GM19240 (cell line): ENCODE measurements around the gene NRARP.
A peak's percentile ranks its signal among the peaks of the same experiment; 100 is the strongest.

Source experiments
- DNase-seq: peaks from one replicate; pipeline ENCODE4 v3.0.0; 2011; ENCODE audit warnings: low spot score; ENCODE audit not compliant: insufficient read length

Gene NRARP

GRCh38 chr9:137299203-137299565 is 2.9 kb downstream of the NRARP start:
- no peak for DNase-seq

- no peak for DNase-seq
These were observed 3.5 kb downstream of the NRARP start for GRCh38 chr9:137298401-137299202.

- no peak for DNase-seq
These were observed 4.1 kb downstream of the NRARP start for GRCh38 chr9:137297966-137298365.

DNA sequence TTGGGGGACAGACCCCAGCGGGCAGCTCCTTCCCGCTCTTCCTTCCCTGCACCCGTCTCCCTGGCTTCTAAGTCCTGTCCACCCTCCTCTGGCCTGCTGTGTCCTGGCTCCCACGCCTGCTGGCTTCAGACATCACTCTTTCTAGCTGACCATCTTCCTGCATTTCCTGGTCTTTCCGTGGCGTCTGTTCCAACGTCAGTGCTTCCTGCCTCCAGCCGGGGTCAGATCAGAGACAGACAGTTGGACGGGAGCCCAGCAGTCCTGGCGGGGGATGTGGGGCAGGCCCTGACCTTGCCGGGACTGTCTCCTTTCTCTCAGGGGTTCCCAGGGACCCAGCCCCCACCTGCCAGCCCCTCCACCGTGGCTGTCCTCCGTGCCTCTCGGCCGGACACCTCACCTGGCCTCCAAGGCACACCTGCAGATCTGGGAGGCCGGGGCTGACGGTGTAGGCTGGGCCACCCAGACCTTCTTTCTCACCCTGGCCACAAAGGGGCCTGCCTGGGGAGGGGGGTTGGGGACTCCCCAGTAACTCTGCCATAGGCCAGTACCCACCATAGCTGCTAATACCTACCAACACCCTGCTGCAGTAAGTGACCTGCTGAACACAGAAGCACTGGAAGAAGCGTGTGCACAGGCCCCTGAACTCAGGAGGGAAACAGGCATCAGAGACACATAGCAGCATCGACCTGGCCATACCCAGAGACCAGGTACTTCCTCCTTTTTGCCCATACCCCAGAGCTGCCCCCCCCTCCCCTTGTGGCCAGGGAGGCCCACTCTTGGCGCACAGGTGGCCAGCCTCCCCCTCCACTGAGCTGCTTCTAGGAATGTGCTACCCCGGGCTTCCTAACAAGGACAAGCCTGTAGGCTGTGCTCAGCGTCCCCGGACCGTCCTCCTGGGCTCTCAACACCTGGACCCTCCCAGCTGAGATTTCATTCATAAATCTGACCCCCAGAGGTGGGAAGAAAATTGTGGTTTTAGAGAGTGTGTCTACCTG is 5.1 kb downstream of the NRARP start:
- DNase-seq, result no peak

DNA sequence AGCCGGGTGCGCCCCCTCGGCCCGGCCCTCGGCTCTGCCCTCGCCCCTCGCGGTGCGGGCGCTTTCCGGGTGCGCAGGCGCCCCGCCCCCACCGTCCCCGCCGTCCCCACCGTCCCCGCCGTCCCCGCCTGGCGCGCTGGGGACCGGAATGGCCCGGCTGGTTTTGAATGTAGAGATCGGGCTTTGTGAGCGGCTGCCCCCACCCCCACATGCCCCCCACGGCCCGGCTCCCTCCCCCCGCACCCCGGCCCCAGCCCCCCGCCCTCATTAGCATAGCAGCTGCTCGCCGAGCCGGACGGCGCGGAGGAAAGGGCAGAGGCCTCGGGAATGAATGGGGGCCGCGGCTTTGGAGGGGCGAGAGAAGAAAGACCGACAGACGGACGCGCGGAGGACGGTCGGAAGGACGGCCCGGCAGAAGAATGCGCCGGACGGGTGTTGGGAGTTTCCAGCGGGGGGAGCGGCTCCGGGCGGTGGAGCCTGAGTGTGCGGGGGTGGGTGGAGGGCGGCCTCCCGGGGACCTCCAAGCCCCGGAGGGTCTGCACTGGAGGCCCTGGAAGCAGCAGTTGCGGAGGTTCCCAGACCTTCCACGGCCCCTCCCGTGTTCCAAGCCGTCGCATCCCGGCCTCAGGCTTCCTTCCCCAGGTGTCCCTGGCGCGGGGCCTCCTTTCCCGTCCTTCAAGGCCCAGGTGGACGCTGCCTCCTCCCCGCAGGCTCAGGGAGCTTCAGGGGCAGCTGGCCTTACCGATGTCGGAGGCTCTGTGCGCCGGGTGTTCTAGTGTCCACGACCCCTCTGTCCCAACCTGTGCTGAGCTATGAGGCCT is 6.0 kb downstream of the NRARP start:
- no peak for DNase-seq

DNA sequence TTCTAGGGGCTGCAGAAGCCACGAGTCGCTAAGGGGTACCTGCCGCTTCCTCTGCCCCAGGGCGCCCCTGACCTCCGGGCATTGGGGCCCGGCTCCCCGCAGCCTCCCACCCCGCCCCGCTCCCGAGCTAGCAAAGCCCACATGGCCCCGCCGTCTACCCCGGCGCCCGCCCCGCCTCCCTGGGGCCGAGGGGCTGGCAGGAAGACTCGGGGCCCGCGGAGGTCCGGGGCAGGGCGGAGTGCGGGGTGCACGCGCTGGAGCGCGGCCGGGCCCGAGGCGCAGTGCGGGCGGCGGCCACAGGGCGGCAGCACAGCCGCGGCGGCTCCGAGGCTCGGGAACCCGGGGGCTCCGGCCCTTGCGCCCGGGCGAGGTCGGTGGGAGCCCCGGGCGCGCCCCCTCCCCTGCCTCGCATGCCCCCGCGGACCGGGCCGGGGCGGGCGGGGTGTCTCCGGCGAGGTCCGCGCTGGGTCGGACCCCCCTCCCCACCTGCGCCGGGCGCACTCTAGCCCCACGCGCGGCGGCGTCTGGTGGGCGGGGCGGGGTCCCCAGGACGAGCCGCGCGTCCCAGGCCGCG is 6.7 kb downstream of the NRARP start:
- DNase-seq, result peak; percentile 88

GRCh38 chr9:137294681-137295237 is 7.3 kb downstream of the NRARP start:
- no peak for DNase-seq

DNA sequence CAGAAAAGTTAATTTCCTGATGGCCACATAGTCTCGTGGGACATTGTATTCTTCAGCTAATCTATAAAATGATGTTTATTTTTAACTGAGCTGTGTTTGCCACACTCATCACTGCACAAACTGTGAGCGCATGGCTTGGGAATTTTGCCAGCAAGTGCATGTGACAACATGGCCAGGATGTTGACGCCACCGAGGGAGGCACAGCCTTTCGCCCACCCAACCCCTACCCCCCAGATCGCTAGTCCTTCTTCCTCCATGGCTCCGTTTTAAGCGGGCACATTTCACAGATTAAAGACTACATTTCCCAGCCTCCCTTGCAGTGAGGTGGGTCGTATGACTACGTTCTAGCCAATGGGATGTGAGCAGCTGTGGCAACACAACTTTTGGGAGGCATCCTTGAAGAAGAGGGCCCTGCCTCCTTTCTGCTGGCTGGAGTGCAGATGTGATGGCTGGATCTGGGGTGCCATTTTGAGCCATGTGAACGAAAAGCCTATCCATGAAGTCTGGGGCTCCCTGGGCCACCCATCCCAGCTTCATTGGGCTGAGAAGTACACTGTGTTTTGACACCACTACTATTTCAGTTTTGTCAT is 7.9 kb downstream of the NRARP start:
- no peak for DNase-seq

GRCh38 chr9:137293482-137294090 is 8.5 kb downstream of the NRARP start:
- DNase-seq, result no peak

GRCh38 chr9:137293094-137293481 is 9.0 kb downstream of the NRARP start:
- DNase-seq, result no peak

DNA sequence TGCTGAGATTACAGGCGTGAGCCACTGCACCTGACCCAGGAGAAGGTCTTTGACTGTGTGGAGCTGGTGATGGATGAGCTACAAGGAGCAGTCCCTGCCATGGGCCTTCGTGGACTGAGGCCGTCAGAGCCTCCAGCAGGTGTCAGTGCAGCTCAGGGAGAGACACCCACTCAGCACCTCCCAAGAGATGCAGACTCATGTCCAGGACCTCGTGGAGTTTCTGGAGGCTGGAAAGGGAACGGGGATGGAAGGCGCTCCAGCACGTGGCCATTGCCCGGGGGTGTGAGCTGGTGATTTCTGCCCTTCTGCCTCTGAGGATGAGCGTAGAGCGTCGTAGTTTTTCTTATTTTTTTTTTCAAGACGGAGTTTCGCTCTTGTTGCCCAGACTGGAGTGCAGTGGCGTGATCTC is 15.1 kb downstream of the NRARP start:
- DNase-seq, result no peak

DNA sequence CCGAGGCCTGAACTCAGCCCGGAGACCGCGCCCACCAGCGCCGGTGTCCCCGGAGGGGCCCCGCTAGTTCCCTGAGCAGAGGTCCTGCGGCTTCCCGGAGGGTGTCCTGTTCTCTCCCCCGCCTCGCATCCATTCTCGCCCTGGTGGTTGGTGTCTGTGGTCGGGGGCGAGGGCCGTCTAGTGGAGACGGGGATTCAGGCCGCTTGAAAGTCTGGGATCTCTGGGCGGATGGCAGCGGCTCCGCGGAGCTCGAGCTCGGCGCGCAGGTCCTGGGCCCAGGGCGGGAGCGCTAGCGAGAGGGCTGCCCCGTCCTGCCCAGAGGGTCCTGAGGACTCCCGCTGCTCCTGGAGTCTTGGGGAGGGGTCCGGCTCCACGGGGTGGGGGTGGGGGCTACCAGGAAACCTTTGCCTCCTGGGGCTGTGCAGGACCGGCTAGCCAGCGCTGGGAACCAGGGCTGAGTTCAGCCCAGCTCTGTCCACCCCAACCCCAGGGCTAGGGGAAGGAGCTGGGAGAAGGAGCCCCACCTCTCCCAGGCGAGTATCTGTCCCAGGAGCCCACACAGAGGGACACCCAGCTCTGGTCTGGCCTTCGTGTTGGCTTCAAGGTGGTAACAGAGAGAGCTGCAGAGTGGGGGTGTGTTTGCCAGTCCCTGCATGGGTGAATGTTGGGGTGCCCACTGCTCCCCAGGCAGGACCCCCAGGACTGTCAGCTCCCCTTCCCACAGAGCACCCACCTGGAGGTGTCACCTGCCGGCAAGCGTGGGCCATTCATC is 20.5 kb downstream of the NRARP start:
- no peak for DNase-seq

- DNase-seq, result no peak
These were observed 21.4 kb downstream of the NRARP start for GRCh38 chr9:137280474-137281344.

DNA sequence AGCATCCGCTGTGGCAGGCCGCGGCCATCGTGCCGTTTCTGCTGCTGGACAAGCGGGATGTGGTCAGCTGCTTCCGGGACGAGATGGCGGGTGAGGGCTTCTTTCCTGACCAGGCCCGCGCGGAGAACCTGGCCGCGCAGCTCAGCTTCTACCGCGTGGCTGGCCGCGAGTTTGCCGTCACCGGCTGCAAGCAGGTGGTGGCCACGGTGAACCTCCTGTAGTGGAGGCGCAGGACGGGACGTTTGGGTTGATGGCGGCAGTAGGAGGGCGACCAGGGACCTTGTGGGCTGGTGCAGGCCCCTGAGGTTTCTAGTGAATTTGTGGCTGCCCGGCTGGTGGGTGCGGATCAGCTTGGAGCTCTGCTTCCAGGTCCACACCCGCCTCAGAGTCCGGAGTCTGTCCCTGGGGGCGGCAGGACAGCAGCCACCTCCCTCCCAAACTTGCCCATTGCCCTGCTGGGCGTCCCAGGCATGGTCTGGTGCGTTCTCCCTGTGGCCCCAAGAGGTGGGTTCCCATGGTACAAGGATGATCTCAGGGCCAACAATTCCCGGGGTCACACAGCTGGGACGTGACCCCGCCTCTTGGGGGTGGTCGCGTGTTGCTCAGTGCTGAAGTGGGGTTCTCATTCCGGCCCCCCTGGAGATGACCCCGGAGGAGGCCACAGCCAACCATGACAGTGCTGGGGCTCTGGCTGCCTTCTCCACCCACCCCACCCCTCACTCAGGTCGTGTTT is 22.2 kb downstream of the NRARP start:
- DNase-seq, result no peak

DNA sequence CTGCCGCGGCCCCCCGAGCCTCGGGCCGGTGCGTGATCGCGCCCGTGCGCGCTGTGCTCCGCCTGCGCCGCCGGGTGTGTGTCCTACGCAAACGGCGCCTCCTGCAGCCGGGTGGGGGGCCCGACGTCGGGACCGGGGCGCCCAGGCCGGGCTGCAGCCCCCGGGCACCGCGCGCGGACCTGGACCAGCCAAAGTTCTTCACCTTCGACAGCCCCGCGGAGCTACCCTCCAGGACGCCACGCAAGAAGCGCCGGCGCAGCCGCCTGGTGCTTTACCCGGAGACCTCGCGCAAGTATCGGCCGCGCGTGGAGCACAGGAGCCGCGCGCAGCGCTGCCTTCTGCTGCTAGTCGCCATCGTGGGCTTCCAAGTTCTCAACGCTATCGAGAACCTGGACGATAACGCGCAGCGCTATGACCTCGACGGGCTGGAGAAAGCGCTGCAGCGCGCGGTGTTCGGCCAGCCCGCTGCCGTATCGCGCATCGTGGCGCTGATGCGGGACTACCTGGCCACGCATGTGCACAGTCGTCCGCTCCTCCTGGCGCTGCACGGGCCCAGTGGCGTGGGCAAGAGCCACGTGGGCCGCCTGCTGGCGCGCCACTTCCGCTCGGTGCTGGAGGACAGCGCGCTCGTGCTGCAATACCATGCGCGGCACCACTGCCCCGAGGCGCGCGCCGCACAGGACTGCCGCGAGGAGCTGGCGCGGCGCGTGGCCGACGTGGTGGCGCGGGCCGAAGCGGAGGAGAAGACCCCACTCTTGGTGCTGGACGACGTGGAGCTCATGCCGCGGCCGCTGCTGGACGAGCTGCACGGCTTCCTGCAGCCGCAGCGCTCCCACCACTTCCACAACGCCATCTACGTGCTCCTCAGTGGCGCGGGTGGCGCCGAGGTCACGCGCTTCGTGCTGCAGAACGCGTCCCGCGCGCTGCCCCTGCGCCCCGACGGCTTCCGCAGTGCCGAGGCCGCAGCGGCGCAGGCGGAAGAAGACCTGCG is 23.1 kb downstream of the NRARP start:
- DNase-seq, result no peak

DNA sequence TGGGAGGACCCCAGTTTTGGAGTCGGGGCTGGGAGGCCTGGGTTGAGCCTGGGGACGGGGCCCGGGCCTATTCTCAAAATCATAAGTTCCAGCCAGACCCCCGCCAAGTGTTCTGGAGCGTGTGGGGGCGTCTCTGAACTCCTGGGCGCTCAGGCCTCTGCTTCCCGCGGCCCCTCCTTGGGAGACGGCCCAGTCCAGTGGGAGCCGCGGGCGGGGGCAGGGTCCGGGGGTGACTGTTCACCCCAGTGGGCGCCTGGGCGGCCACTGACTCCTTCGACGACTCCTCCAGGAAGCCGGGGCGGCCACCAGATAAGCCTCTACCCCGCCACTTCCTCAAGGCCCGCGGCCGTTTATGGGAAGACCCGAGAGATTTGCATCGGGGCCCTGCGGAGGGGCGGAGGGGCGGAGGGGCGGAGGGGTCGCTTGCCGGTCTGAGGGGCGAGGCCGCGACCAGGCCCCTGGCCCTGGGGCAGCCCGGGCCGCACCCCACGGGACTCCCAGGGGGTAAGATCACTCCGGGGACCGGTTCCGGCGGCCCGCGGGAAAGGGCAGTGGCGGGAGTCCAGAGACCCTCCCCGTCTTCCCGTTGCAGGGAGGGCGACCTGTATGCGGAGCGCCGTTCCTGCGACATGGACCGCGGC is 23.9 kb downstream of the NRARP start:
- no peak for DNase-seq
